Thymus (tissue), 11 donors: Measurements from ENCODE around the gene LRRC45. TPM values are rescaled to one million over a fixed set of nuclear protein-coding genes. Genes with fewer than 3 reads are reported as not detected.

ENCODE experiments used
- DNase-seq, 9 donors: peaks; one replicate each; pipeline ENCODE4 v3.0.0-alpha.2; 2013; ENCODE audit warnings: low spot score in 9 of 9, low read depth in 6 of 9, missing footprints in 1 of 9
- H3K27ac ChIP-seq, 2 donors: one replicate each; pipeline ENCODE4 v1.5.1; 2013; ENCODE audit warnings: control low read depth in 1 of 2, low read depth in 1 of 2, low read length in 1 of 2, mild to moderate bottlenecking in 1 of 2, moderate library complexity in 1 of 2
- H3K27me3 ChIP-seq, 2 donors: one replicate each; pipeline ENCODE4 v1.5.1; 2013; ENCODE audit warnings: low read length in 1 of 2; ENCODE audit not compliant: control insufficient read depth in 2 of 2, insufficient read depth in 1 of 2
- H3K36me3 ChIP-seq, 2 donors: one replicate each; pipeline ENCODE4 v1.5.1; 2013; ENCODE audit warnings: low read length in 1 of 2, mild to moderate bottlenecking in 1 of 2, moderate library complexity in 1 of 2; ENCODE audit not compliant: control insufficient read depth in 2 of 2, insufficient read depth in 2 of 2
- H3K4me1 ChIP-seq, 2 donors: one replicate each; pipeline ENCODE4 v1.5.1; 2013; ENCODE audit warnings: low read length in 2 of 2; ENCODE audit not compliant: control insufficient read depth in 2 of 2, insufficient read depth in 2 of 2
- H3K4me3 ChIP-seq, 2 donors: one replicate each; pipeline ENCODE4 v1.5.1; 2013; ENCODE audit warnings: low read length in 2 of 2, control low read depth in 1 of 2, mild to moderate bottlenecking in 1 of 2
- H3K9me3 ChIP-seq, 2 donors: one replicate each; pipeline ENCODE4 v1.5.1; 2013; ENCODE audit warnings: low read length in 1 of 2, mild to moderate bottlenecking in 1 of 2; ENCODE audit not compliant: control insufficient read depth in 2 of 2, insufficient read depth in 1 of 2
- WGBS: extraction: QIAGEN DNeasy Blood & Tissue Kit; methylation state at CpG from one replicate; pipeline ENCODE4 v1.1.7; 2013; 5-methylcytosine and 5-hydroxymethylcytosine counted together
- polyA plus RNA-seq: library from polyadenylated mRNA; stranded (reverse); fragments of 200-250 nt; gene quantifications from one replicate; pipeline ENCODE4 v1.2.3, GENCODE V29; 2013
- total RNA-seq: library from RNA; stranded (reverse); fragments of 120-200 nt; gene quantifications from one replicate; pipeline ENCODE4 v1.2.4, GENCODE V29; 2013
- donor health status: healthy.

The LRRC45 gene
- total and polyA plus RNA-seq, 2 donors: 15.2 to 20.7 TPM

- 96% methylated on average over 24 of the region's 24 CpGs for WGBS
- H3K27ac ChIP-seq: no peak overlapping the region
- no peak overlapping the region for H3K4me3 ChIP-seq
- peaks cover 60 to 67% of the 10 kb centered on the region in 2 donors for H3K36me3 ChIP-seq
- no peak for DNase-seq
- H3K9me3 ChIP-seq: peaks cover 0 to 4% of the 10 kb centered on the region in 2 donors
- peaks cover 17% of the 10 kb centered on the region in 2 donors for H3K4me1 ChIP-seq
- no peaks in the 10 kb centered on the region for H3K27me3 ChIP-seq
These were observed 39.2 kb downstream of the LRRC45 start for GRCh38 chr17:82062076-82062983.

DNA sequence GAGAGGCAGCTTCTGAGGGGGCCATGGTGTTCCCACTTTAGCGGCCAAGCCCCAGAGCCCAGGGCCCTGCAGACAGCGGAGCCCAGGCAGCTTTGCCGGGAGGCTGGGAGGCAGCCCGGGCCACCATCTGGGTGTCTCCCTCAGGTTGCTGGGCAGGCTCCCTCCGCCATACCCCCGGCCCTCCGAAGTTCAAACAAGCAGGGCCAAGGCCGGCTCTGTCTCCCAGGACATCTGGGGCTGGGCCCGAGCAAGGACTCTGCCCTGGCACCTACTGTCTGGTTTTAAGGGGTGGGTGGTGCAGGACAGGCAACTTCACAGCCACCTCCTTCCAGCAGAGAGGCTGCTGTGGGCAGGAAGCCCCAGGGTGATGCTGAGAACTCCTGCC is 39.9 kb downstream of the LRRC45 start:
- Histone ChIP-seq H3K27me3 (no peaks in the 10 kb centered on the region), H3K4me1 (peaks cover 17% of the 10 kb centered on the region in 2 donors), H3K9me3 (peaks cover 0 to 4% of the 10 kb centered on the region in 2 donors), H3K4me3 (no peak overlapping the region), H3K36me3 (peaks cover 53 to 61% of the 10 kb centered on the region in 2 donors), H3K27ac (no peak overlapping the region)
- WGBS: 99% methylated on average over 9 of the region's 9 CpGs
- no peak for DNase-seq

GRCh38 chr17:82063424-82064415 is 40.6 kb downstream of the LRRC45 start:
- no peak overlapping the region for H3K27ac ChIP-seq

DNA sequence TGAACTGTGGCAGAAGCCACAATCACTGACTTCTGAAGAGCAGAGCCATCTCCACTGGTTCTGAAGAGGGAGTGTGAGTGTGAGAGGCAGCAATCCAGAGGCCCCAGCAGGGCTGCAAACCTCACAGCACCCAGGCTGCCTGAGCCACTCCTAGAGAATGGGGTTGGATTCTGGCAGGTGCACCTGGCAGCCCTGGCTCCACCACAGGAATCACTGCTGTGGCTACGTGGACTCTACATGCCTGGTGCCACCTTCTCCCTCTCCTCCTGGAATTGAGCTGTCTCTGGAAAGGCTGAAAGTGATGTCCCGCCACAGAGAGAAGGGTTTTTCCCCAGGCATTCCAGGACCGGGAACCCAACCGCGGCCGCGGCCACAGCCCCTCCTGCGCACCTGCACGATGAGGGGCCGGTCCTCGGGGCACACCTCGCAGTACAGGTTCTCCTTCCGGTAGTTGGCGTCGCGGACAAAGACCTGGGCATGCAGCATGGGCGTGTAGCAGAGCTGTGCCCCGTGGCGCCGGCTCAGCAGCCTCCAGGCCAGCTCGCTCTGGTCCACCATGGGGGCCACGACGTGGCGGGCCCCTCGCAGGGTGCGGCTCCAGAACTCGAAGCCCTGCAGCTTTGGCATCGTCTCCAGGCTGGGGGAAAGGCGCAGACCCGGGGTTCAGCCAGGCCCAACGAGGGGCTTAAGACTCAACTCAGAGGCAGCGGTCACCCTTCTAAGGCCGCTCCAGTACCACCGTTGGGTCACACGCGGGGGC is 41.5 kb downstream of the LRRC45 start:
- DNase-seq: no peak
- peaks cover 17% of the 10 kb centered on the region in 2 donors for H3K4me1 ChIP-seq
- peak overlapping the region; percentile 72 to 91 for H3K4me3 ChIP-seq
- peak overlapping the region in 1 of 2 donors; percentile 52 for H3K27ac ChIP-seq
- H3K36me3 ChIP-seq: peaks cover 37 to 45% of the 10 kb centered on the region in 2 donors
- 62% methylated on average over 36 of the region's 36 CpGs for WGBS
- peaks cover 0 to 4% of the 10 kb centered on the region in 2 donors for H3K9me3 ChIP-seq
- H3K27me3 ChIP-seq: no peaks in the 10 kb centered on the region

More at GRCh38 chr17:82063424-82064415, 40.6 kb downstream of the LRRC45 start:
- Histone ChIP-seq H3K4me1 (peaks cover 17% of the 10 kb centered on the region in 2 donors), H3K4me3 (no peak overlapping the region), H3K9me3 (peaks cover 0 to 4% of the 10 kb centered on the region in 2 donors), H3K27me3 (no peaks in the 10 kb centered on the region), H3K36me3 (peaks cover 46 to 53% of the 10 kb centered on the region in 2 donors)
- DNase-seq: no peak
- WGBS: 91% methylated on average over 20 of the region's 20 CpGs

DNA sequence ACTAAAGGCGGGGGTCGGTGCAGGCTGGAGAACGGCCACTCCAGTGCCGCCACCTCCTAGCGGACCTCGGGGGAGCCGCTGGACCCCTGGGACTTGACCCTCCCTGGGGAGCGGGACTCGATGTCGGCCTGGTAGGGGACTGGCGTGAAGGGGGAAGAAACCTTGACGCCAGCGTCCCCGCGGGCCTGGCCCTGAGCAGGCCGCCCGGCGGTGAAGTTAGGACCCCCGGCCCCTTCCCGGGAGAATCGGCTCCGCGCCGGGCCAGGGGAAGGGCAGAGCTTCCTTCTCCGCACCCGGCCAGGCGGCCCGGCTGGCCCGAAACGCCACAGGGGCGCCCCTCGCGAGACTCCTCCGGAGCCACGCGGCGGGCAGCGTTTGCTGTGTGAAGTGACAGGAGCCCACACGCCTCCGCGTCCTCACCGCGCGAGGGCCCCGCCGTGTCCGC is 42.1 kb downstream of the LRRC45 start:
- Histone ChIP-seq H3K4me3 (peak overlapping the region; percentile 72 to 91), H3K27ac (peak overlapping the region in 1 of 2 donors; percentile 52), H3K9me3 (peaks cover 0 to 4% of the 10 kb centered on the region in 2 donors), H3K4me1 (peaks cover 17% of the 10 kb centered on the region in 2 donors), H3K27me3 (no peaks in the 10 kb centered on the region), H3K36me3 (peaks cover 31 to 40% of the 10 kb centered on the region in 2 donors)
- peak in 3 of 9 donors; percentile 28 to 48 (median 34) for DNase-seq
- 1% methylated on average over 47 of the region's 47 CpGs for WGBS

GRCh38 chr17:82065638-82066303 is 42.7 kb downstream of the LRRC45 start, which contains the start of gene DUS1L:
TSS of gene DUS1L (minus strand) at chr17:82065804. CDS start at chr17:82065059, 745 bp downstream.
- DNase-seq: peak in 8 of 9 donors; percentile 13 to 78 (median 49)
- Histone ChIP-seq H3K9me3 (peaks cover 0 to 4% of the 10 kb centered on the region in 2 donors), H3K36me3 (peaks cover 25 to 34% of the 10 kb centered on the region in 2 donors), H3K4me1 (peaks cover 17% of the 10 kb centered on the region in 2 donors), H3K27me3 (no peaks in the 10 kb centered on the region), H3K27ac (peak within 1 kb of the TSS; percentile 64 to 80), H3K4me3 (peak within 1 kb of the TSS; percentile 83 to 91)
- WGBS: 11% methylated on average over 88 of the region's 88 CpGs

DNA sequence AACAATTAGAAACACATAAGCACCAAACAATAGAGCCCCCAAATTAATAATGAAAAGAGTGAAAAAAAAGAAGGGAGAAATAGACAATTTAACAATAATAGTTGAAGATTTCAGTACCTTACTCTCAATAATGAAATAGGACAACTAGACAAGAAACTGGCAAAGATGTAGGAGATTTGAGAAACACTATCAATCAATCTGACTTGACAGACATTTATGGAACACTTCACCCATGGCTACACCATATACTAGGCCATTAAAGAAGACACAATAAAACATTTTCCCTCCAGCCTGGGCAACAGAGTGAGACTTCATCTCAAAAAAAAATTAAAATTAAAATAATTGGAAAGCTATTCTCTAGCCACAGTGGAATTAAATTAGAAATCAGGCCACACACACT is 47.5 kb downstream of the LRRC45 start:
- peaks cover 8% of the 10 kb centered on the region in 2 donors for H3K4me1 ChIP-seq
- no peak for DNase-seq
- no peak overlapping the region for H3K4me3 ChIP-seq
- H3K36me3 ChIP-seq: no peaks in the 10 kb centered on the region
- H3K9me3 ChIP-seq: peaks cover 0 to 4% of the 10 kb centered on the region in 2 donors
- no peak overlapping the region for H3K27ac ChIP-seq
- peaks cover 0 to 4% of the 10 kb centered on the region in 2 donors for H3K27me3 ChIP-seq

DNA sequence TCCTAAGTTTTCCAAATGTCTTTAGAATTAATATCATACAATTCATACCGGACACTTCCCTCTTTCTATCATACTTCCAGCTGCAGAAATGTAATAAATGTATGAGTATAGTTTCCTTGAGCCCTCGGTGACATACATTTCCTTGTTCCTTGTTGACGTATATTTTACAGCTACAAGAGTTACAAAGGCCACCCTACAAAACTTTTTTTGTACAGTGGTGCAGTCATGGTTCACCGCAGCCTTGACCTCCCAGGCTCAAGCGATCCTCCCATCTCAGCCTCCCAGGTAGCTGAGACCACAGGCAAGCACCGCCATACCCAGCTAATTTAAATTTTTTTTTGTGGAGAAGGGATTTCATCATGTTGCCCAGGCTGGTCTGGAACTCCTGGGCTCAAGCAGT is 49.7 kb downstream of the LRRC45 start:
- H3K4me3 ChIP-seq: no peak overlapping the region
- H3K4me1 ChIP-seq: no peaks in the 10 kb centered on the region
- no peaks in the 10 kb centered on the region for H3K9me3 ChIP-seq
- no peak for DNase-seq
- WGBS: 93% methylated on average over 6 of the region's 6 CpGs
- peaks cover 0 to 4% of the 10 kb centered on the region in 2 donors for H3K27me3 ChIP-seq
- peaks cover 0 to 3% of the 10 kb centered on the region in 2 donors for H3K36me3 ChIP-seq
- no peak overlapping the region for H3K27ac ChIP-seq
